GM19467 (cell line): ENCODE results near the gene USP17L20.
"Not testable (repeated sequence)": the region's sequence is repeated elsewhere in the genome, so short reads cannot be mapped to it uniquely, and the experiment has no call there.

Experiments used
- ATAC-seq: cut with Tn5 transposase; IDR thresholded peaks from one replicate; pipeline ENCODE4 v1.9.1; 2021; ENCODE audit warnings: mild to moderate bottlenecking, moderate library complexity; ENCODE audit not compliant: unreplicated experiment

Gene USP17L20, protein sequence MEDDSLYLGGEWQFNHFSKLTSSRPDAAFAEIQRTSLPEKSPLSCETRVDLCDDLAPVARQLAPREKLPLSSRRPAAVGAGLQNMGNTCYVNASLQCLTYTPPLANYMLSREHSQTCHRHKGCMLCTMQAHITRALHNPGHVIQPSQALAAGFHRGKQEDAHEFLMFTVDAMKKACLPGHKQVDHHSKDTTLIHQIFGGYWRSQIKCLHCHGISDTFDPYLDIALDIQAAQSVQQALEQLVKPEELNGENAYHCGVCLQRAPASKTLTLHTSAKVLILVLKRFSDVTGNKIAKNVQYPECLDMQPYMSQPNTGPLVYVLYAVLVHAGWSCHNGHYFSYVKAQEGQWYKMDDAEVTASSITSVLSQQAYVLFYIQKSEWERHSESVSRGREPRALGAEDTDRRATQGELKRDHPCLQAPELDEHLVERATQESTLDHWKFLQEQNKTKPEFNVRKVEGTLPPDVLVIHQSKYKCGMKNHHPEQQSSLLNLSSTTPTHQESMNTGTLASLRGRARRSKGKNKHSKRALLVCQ

DNA sequence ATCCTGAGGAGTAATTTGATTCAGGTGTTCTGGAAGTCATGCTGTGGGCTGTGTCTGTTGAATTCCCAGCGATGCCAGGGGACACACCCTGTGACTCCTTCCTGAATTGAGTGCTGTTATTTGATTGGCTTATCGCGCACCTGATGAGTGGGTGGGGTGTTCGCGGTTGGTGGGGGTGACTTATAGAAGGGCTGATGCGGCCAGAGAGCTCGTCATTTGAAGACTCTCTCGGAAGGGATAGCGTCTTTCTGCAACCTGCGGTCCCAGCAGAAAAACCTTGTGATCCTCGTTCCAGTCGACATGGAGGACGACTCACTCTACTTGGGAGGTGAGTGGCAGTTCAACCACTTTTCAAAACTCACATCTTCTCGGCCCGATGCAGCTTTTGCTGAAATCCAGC lies at the start of gene USP17L20:
Gene USP17L20 (plus strand): TSS at position 301 of the 400 bp plus-strand sequence. CDS start 0 bp downstream, at position 301.
- not testable (repeated sequence) for ATAC-seq

GRCh38 chr4:9210357-9210756 lies 47.6 kb upstream of the USP17L20 start, which contains the start of gene USP17L10:
Gene USP17L10 (plus strand): TSS chr4:9210657. CDS start chr4:9210657, 0 bp downstream.
- ATAC-seq: not testable (repeated sequence)

GRCh38 chr4:9214701-9215100 lies 43.2 kb upstream of the USP17L20 start:
- ATAC-seq: not testable (repeated sequence)

DNA sequence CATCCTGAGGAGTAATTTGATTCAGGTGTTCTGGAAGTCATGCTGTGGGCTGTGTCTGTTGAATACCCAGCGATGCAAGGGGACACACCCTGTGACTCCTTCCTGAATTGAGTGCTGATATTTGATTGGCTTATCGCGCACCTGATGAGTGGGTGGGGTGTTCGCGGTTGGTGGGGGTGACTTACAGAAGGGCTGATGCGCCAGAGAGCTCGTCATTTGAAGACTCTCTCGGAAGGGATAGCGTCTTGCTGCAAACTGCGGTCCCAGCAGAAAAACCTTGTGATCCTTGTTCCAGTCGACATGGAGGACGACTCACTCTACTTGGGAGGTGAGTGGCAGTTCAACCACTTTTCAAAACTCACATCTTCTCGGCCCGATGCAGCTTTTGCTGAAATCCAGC lies 42.8 kb upstream of the USP17L20 start, which contains the start of gene USP17L11:
Gene USP17L11 (plus strand): TSS at position 301 of the 400 bp plus-strand sequence. CDS start 0 bp downstream, at position 301.
- not testable (repeated sequence) for ATAC-seq

DNA sequence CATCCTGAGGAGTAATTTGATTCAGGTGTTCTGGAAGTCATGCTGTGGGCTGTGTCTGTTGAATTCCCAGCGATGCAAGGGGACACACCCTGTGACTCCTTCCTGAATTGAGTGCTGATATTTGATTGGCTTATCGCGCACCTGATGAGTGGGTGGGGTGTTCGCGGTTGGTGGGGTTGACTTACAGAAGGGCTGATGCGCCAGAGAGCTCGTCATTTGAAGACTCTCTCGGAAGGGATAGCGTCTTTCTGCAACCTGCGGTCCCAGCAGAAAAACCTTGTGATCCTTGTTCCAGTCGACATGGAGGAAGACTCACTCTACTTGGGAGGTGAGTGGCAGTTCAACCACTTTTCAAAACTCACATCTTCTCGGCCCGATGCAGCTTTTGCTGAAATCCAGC lies 38.1 kb upstream of the USP17L20 start, which contains the start of gene USP17L12:
Gene USP17L12 (plus strand): TSS at position 301 of the 400 bp plus-strand sequence. CDS start 0 bp downstream, at position 301.
- not testable (repeated sequence) for ATAC-seq

GRCh38 chr4:9224596-9224995 lies 33.3 kb upstream of the USP17L20 start, which contains the start of gene USP17L13:
Gene USP17L13 (plus strand): TSS chr4:9224896. CDS start chr4:9224896, 0 bp downstream.
- not testable (repeated sequence) for ATAC-seq

DNA sequence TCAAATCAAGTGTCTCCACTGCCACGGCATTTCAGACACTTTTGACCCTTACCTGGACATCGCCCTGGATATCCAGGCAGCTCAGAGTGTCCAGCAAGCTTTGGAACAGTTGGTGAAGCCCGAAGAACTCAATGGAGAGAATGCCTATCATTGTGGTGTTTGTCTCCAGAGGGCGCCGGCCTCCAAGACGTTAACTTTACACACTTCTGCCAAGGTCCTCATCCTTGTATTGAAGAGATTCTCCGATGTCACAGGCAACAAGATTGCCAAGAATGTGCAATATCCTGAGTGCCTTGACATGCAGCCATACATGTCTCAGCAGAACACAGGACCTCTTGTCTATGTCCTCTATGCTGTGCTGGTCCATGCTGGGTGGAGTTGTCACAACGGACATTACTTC lies 27.7 kb upstream of the USP17L20 start:
- not testable (repeated sequence) for ATAC-seq

DNA sequence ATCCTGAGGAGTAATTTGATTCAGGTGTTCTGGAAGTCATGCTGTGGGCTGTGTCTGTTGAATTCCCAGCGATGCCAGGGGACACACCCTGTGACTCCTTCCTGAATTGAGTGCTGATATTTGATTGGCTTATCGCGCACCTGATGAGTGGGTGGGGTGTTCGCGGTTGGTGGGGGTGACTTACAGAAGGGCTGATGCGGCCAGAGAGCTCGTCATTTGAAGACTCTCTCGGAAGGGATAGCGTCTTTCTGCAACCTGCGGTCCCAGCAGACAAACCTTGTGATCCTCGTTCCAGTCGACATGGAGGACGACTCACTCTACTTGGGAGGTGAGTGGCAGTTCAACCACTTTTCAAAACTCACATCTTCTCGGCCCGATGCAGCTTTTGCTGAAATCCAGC lies 23.8 kb upstream of the USP17L20 start, which contains the start of gene USP17L15:
Gene USP17L15 (plus strand): TSS at position 301 of the 400 bp plus-strand sequence. CDS start 0 bp downstream, at position 301.
- not testable (repeated sequence) for ATAC-seq

DNA sequence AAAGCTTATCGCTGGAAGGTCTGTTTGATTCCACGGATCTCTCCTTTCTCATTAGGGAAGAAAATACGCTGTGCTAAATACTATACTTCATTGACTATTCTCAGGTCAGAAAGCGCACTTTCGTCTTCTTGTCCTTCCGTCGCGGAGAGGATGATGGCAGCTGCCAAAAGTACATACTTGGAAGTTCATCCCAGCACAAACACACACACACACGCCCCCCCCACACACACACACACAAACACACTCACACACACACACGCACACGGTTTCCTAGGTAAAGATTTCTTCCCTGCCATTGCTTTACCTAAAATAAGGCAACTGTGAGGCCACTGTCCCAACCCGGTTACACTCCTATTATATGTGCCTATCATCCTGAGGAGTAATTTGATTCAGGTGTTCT lies 19.5 kb upstream of the USP17L20 start:
- not testable (repeated sequence) for ATAC-seq

DNA sequence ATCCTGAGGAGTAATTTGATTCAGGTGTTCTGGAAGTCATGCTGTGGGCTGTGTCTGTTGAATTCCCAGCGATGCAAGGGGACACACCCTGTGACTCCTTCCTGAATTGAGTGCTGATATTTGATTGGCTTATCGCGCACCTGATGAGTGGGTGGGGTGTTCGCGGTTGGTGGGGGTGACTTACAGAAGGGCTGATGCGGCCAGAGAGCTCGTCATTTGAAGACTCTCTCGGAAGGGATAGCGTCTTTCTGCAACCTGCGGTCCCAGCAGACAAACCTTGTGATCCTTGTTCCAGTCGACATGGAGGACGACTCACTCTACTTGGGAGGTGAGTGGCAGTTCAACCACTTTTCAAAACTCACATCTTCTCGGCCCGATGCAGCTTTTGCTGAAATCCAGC lies 14.3 kb upstream of the USP17L20 start, which contains the start of gene USP17L17:
Gene USP17L17 (plus strand): TSS at position 301 of the 400 bp plus-strand sequence. CDS start 0 bp downstream, at position 301.
- ATAC-seq: not testable (repeated sequence)

DNA sequence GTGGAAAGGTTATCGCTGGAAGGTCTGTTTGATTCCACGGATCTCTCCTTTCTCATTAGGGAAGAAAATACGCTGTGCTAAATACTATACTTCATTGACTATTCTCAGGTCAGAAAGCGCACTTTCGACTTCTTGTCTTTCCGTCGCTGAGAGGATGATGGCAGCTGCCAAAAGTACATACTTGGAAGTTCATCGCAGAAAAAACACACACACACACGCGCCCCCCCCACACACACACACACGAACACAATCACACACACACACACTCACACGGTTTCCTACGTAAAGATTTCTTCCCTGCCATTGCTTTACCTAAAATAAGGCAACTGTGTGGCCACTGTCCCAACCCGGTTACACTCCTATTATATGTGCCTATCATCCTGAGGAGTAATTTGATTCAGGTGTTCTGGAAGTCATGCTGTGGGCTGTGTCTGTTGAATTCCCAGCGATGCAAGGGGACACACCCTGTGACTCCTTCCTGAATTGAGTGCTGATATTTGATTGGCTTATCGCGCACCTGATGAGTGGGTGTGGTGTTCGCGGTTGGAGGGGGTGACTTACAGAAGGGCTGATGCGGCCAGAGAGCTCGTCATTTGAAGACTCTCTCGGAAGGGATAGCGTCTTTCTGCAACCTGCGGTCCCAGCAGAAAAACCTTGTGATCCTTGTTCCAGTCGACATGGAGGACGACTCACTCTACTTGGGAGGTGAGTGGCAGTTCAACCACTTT lies 9.8 kb upstream of the USP17L20 start, which contains the start of gene USP17L18:
Gene USP17L18 (plus strand): TSS at position 678 of the 728 bp plus-strand sequence. CDS start 0 bp downstream, at position 678.
- ATAC-seq: not testable (repeated sequence)

DNA sequence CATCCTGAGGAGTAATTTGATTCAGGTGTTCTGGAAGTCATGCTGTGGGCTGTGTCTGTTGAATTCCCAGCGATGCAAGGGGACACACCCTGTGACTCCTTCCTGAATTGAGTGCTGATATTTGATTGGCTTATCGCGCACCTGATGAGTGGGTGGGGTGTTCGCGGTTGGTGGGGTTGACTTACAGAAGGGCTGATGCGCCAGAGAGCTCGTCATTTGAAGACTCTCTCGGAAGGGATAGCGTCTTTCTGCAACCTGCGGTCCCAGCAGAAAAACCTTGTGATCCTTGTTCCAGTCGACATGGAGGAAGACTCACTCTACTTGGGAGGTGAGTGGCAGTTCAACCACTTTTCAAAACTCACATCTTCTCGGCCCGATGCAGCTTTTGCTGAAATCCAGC lies 4.8 kb upstream of the USP17L20 start, which contains the start of gene USP17L19:
Gene USP17L19 (plus strand): TSS at position 301 of the 400 bp plus-strand sequence. CDS start 0 bp downstream, at position 301.
- not testable (repeated sequence) for ATAC-seq

DNA sequence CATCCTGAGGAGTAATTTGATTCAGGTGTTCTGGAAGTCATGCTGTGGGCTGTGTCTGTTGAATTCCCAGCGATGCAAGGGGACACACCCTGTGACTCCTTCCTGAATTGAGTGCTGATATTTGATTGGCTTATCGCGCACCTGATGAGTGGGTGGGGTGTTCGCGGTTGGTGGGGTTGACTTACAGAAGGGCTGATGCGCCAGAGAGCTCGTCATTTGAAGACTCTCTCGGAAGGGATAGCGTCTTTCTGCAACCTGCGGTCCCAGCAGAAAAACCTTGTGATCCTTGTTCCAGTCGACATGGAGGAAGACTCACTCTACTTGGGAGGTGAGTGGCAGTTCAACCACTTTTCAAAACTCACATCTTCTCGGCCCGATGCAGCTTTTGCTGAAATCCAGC lies 4.6 kb downstream of the USP17L20 start, which contains the start of gene USP17L21:
Gene USP17L21 (plus strand): TSS at position 301 of the 400 bp plus-strand sequence. CDS start 0 bp downstream, at position 301.
- not testable (repeated sequence) for ATAC-seq

DNA sequence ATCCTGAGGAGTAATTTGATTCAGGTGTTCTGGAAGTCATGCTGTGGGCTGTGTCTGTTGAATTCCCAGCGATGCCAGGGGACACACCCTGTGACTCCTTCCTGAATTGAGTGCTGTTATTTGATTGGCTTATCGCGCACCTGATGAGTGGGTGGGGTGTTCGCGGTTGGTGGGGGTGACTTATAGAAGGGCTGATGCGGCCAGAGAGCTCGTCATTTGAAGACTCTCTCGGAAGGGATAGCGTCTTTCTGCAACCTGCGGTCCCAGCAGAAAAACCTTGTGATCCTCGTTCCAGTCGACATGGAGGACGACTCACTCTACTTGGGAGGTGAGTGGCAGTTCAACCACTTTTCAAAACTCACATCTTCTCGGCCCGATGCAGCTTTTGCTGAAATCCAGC lies 9.4 kb downstream of the USP17L20 start, which contains the start of gene USP17L22:
Gene USP17L22 (plus strand): TSS at position 301 of the 400 bp plus-strand sequence. CDS start 0 bp downstream, at position 301.
- not testable (repeated sequence) for ATAC-seq

DNA sequence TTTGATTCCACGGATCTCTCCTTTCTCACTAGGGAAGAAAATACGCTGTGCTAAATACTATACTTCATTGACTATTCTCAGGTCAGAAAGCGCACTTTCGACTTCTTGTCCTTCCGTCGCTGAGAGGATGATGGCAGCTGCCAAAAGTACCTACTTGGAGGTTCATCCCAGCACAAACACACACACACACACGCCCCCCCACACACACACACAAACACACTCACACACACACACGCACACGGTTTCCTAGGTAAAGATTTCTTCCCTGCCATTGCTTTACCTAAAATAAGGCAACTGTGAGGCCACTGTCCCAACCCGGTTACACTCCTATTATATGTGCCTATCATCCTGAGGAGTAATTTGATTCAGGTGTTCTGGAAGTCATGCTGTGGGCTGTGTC lies 13.8 kb downstream of the USP17L20 start:
- ATAC-seq: not testable (repeated sequence)
